ENCODE data around the gene CKS2.

DNA sequence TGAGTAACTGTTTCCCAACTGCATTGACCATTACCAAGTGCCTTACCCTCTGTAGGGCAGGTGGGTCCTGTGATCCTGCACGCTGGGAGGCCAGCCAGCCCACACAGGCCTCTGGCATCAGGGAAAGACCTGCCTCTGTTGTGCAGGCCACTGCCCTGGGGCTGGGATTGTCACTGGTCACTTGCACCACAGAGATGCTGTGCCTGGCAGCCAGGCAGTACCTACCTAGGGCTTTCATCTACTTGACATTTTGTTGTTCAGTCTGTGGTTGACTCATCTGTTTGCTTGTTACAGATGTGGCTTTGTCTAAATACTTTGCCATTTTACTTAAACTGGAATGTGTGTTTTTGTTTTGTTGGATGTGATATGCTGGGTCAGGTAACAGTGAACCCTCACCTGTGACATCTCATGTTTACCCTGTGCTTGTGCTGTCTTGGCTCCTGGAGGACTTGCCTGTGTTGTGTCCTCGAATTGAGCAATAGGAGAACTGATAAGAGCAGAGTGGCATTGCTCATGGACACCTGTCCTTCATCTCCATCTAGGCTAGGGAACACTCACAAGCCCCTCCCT lies 40.1 kb downstream of the CKS2 start:
- no peak for TF ChIP-seq POLR2A (IDR thresholded peaks at IDR 0.05; ENCODE audit: low read depth, low read length)
- no peak for TF ChIP-seq POU2F2 (IDR thresholded peaks at IDR 0.05; ENCODE audit: low read depth, low read length)
- TF ChIP-seq POLR2AphosphoS5 (IDR thresholded peaks at IDR 0.05; ENCODE audit: low read depth, low read length), result no peak
- TF ChIP-seq TAF1 (IDR thresholded peaks at IDR 0.05; ENCODE audit: low read depth, low read length), result no peak
